Thymus (tissue), 11 donors: ENCODE measurements around the gene USP43. TPM values are rescaled to one million over a fixed set of nuclear protein-coding genes. Genes with fewer than 3 reads are reported as not detected.
A peak's percentile ranks its signal among the peaks of the same experiment; 100 is the strongest.
"Not testable (repeated sequence)": the region's sequence is repeated elsewhere in the genome, so short reads cannot be mapped to it uniquely, and the experiment has no call there.

Experiments used
- DNase-seq, 9 donors: peaks; one replicate each; pipeline ENCODE4 v3.0.0-alpha.2; 2013; ENCODE audit warnings: low spot score in 9 of 9, low read depth in 6 of 9, missing footprints in 1 of 9
- H3K27ac ChIP-seq, 2 donors: one replicate each; pipeline ENCODE4 v1.5.1; 2013; ENCODE audit warnings: control low read depth in 1 of 2, low read depth in 1 of 2, low read length in 1 of 2, mild to moderate bottlenecking in 1 of 2, moderate library complexity in 1 of 2
- H3K27me3 ChIP-seq, 2 donors: one replicate each; pipeline ENCODE4 v1.5.1; 2013; ENCODE audit warnings: low read length in 1 of 2; ENCODE audit not compliant: control insufficient read depth in 2 of 2, insufficient read depth in 1 of 2
- H3K36me3 ChIP-seq, 2 donors: one replicate each; pipeline ENCODE4 v1.5.1; 2013; ENCODE audit warnings: low read length in 1 of 2, mild to moderate bottlenecking in 1 of 2, moderate library complexity in 1 of 2; ENCODE audit not compliant: control insufficient read depth in 2 of 2, insufficient read depth in 2 of 2
- H3K4me1 ChIP-seq, 2 donors: one replicate each; pipeline ENCODE4 v1.5.1; 2013; ENCODE audit warnings: low read length in 2 of 2; ENCODE audit not compliant: control insufficient read depth in 2 of 2, insufficient read depth in 2 of 2
- H3K4me3 ChIP-seq, 2 donors: one replicate each; pipeline ENCODE4 v1.5.1; 2013; ENCODE audit warnings: low read length in 2 of 2, control low read depth in 1 of 2, mild to moderate bottlenecking in 1 of 2
- H3K9me3 ChIP-seq, 2 donors: one replicate each; pipeline ENCODE4 v1.5.1; 2013; ENCODE audit warnings: low read length in 1 of 2, mild to moderate bottlenecking in 1 of 2; ENCODE audit not compliant: control insufficient read depth in 2 of 2, insufficient read depth in 1 of 2
- WGBS: extraction: QIAGEN DNeasy Blood & Tissue Kit; methylation state at CpG from one replicate; pipeline ENCODE4 v1.1.7; 2013; 5-methylcytosine and 5-hydroxymethylcytosine counted together
- polyA plus RNA-seq: library from polyadenylated mRNA; stranded (reverse); fragments of 200-250 nt; gene quantifications from one replicate; pipeline ENCODE4 v1.2.3, GENCODE V29; 2013
- total RNA-seq: library from RNA; stranded (reverse); fragments of 120-200 nt; gene quantifications from one replicate; pipeline ENCODE4 v1.2.4, GENCODE V29; 2013
- donor health status: healthy.

The USP43 gene
- total and polyA plus RNA-seq, 2 donors = 0.57 to 2.9 TPM

DNA sequence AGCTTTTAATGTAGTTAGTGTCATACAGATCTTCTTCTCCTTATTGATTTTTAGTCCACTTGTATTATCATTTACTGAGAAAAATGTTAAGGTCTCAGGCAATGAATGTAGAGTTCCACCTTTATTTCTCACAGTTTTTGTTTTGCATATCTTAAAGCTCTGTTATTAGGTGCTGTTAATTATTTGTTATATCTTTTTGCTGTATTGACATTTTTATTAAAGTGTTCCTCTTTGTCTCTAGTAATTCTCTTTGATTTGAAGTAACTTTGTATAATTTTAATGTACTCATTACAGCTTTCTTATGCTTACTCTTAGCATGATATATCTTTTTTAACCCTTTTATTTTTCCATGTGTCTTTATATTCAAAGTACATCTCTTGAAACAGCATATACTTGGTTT is 22.4 kb upstream of the USP43 start:
- no peak for DNase-seq
- Histone ChIP-seq H3K27me3 (no peaks in the 10 kb centered on the region), H3K36me3 (no peaks in the 10 kb centered on the region), H3K9me3 (no peaks in the 10 kb centered on the region), H3K4me3 (no peak overlapping the region), H3K27ac (no peak overlapping the region), H3K4me1 (no peaks in the 10 kb centered on the region)

DNA sequence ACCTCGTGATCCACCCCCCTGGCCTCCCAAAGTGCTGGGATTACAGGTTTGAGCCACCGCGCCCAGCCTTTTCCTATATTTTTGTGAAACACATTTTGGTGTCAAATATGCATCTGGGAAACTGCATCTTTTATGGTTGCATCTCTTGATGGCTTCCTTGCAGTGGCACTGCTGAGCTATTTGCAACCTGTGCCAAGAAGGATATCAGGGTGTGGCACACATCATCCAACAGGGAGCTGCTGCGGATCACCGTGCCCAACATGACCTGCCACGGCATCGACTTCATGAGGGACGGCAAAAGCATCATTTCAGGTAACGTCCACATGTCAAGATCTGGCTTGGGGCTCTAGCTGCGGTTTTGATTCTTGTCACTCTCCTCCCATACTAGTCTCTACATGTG is 16.8 kb upstream of the USP43 start:
- DNase-seq = no peak

DNA sequence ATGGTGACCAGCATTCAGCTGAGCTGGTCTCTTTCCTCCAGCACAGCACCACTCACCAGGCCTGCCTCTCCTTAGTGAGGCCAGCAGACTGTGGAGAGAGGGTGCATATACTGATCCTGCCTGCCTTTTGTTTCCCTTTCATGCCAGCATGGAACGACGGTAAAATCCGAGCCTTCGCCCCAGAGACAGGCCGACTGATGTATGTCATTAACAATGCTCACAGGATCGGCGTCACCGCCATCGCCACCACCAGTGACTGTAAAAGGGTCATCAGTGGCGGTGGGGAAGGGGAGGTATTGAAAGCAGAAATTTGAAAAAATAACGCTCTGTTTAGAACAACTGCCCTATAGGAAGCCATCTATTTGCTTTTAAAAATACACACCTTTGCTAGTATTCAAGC is 12.6 kb upstream of the USP43 start:
- H3K27ac ChIP-seq = no peak overlapping the region
- no peak overlapping the region for H3K4me3 ChIP-seq
- no peak for DNase-seq
- no peaks in the 10 kb centered on the region for H3K9me3 ChIP-seq
- H3K4me1 ChIP-seq = no peaks in the 10 kb centered on the region
- H3K27me3 ChIP-seq = no peaks in the 10 kb centered on the region
- H3K36me3 ChIP-seq = no peaks in the 10 kb centered on the region
- WGBS = 98% methylated on average over 11 of the region's 11 CpGs

More for the DNA sequence above, 16.8 kb upstream of the USP43 start:
- Histone ChIP-seq H3K4me1 (no peaks in the 10 kb centered on the region), H3K9me3 (no peaks in the 10 kb centered on the region), H3K4me3 (no peak overlapping the region), H3K36me3 (no peaks in the 10 kb centered on the region), H3K27me3 (no peaks in the 10 kb centered on the region), H3K27ac (no peak overlapping the region)
- 91% methylated on average over 10 of the region's 10 CpGs for WGBS

DNA sequence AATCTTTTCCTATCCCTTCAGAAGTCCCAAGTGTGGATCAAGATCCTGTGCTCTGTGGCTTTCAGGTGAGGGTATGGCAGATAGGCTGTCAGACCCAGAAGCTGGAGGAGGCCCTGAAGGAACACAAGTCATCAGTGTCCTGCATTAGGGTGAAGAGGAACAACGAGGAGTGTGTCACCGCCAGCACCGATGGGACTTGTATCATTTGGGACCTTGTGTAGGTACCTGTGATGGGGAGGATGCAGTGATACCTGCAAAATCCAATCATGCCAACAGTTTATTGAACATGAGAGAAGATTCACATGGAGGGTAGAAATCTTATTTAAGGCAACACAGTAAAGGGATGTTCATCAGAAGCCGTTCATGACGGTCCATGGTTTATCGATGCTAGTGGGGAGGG is 10.0 kb upstream of the USP43 start:
- H3K27me3 ChIP-seq = no peaks in the 10 kb centered on the region
- DNase-seq = no peak
- no peak overlapping the region for H3K27ac ChIP-seq
- H3K4me1 ChIP-seq = no peaks in the 10 kb centered on the region
- no peak overlapping the region for H3K4me3 ChIP-seq
- no peaks in the 10 kb centered on the region for H3K9me3 ChIP-seq
- H3K36me3 ChIP-seq = no peaks in the 10 kb centered on the region
- 90% methylated on average over 6 of the region's 6 CpGs for WGBS

DNA sequence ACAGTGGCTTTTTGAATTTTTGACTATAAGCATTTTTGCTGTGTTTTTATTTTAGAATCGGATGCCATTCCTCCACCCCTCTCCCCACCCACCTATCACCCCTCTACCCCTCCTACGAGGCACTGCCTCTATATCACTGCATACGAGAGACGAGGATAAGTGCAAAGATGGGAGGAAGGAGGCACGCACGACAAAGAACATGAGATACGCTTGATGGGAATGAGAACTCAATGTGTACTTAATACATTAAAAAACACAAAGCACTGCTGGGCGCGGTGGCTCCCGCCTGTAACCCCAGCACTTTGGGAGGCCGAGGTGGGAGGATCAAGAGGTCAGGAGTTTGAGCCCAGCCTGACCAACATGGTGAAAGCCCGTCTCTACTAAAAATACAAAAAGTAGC is 8.8 kb upstream of the USP43 start:
- DNase-seq = no peak
- Histone ChIP-seq H3K36me3 (no peaks in the 10 kb centered on the region), H3K9me3 (no peaks in the 10 kb centered on the region), H3K4me3 (no peak overlapping the region), H3K27ac (no peak overlapping the region), H3K27me3 (no peaks in the 10 kb centered on the region), H3K4me1 (no peaks in the 10 kb centered on the region)
- WGBS = 95% methylated on average over 12 of the region's 12 CpGs

DNA sequence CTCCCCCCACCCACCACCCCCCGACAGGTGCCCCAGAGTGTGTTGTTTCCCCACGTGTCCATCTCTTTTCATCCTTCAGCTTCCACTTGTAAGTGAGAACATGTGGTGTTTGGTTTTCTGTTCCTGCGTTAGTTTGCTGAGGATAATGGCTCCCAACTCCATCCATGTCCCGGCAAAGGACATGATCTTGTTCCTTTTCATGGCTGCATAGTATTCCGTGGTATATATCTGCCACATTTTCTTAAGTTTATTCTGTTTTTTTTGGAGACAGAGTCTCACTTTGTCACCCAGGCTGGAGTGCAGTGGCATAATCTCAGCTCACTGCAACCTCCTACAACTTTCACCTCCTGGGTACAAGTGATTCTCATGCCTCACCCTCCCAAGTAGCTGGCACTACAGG is 4.9 kb upstream of the USP43 start:
- H3K9me3 ChIP-seq, H3K27me3 ChIP-seq, DNase-seq, H3K4me1 ChIP-seq, H3K27ac ChIP-seq, H3K36me3 ChIP-seq, H3K4me3 ChIP-seq: not testable (repeated sequence)
- WGBS = 95% methylated on average over 5 of the region's 5 CpGs

DNA sequence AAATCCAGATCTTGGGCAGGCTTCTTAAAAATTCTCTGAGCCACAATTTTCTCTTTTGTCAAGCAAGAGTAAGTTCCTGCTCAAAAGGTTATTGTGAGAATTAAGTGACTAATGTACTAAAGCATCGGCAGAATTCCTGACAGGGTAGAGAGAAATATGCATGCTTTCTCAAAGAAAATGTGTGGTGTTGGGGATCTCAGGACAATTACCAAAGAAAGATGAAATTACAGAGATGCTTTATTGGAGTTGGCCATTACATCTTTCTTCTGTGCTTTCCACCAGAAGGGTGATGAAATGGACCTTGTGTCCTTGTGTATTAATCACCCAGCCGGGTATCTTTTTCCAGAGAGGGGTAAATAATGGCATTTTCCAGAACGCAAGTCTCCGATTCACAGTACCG is 1.7 kb upstream of the USP43 start:
- Histone ChIP-seq H3K9me3 (no peaks in the 10 kb centered on the region), H3K36me3 (no peaks in the 10 kb centered on the region), H3K4me1 (peaks cover 5 to 15% of the 10 kb centered on the region in 2 donors), H3K27ac (no peak overlapping the region), H3K27me3 (peaks cover 22 to 37% of the 10 kb centered on the region in 2 donors), H3K4me3 (no peak overlapping the region)
- no peak for DNase-seq
- WGBS = 97% methylated on average over 5 of the region's 5 CpGs

DNA sequence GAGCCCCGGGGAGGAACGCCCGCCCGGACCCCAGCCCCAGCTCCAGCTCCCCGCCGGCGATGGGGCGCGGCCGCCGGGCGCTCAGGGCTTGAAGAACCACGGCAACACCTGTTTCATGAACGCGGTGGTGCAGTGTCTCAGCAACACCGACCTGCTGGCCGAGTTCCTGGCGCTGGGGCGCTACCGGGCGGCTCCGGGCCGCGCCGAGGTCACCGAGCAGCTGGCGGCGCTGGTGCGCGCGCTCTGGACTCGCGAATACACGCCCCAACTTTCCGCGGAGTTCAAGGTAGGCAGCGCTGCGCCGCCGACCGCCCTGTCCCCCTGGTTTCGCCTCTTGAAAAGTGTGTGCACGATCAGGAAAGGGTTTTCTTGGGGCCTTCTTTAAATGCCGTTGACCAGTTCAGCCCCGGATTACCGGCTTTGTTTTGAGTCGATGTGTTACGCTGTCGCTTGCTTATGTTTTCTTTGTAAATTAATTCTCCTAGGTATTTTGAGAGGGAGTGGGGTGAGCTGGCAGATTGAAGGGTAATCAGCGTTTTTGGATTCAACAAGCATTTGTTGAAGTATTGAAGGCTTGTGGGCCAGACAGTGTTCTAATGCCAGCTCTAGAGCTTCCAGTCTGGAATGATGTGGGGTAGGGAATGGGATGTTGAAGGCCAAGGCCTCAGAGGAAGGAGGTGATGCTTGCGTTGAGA is 681 bp downstream of the USP43 start:
- Histone ChIP-seq H3K36me3 (no peaks in the 10 kb centered on the region), H3K27ac (no peak overlapping the region), H3K4me3 (peak overlapping the region in 1 of 2 donors; percentile 54), H3K9me3 (no peaks in the 10 kb centered on the region), H3K4me1 (peaks cover 5 to 15% of the 10 kb centered on the region in 2 donors), H3K27me3 (peaks cover 22 to 37% of the 10 kb centered on the region in 2 donors)
- WGBS = 2% methylated on average over 51 of the region's 51 CpGs
- DNase-seq = peak in 4 of 9 donors; percentile 1 to 32 (median 9)

DNA sequence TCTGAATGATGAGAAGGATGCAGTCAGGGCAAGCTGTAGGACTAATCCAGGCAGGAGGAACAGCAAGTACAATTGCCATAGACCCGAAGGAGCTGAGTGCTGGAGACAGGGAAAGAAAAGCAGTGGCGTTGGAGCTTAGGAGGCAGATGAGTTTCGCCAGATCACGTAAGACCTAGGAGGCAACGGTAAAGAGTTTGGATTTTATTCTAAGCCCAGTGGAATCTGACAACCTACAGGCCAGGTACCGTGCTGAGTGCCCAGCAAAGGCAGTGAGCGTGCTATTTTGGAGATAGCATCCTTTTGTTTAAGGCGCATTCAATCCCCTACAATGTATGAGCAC is 1.2 kb downstream of the USP43 start:
- Histone ChIP-seq H3K4me3 (no peak overlapping the region), H3K9me3 (no peaks in the 10 kb centered on the region), H3K27me3 (peaks cover 22 to 37% of the 10 kb centered on the region in 2 donors), H3K27ac (no peak overlapping the region), H3K4me1 (peaks cover 5 to 15% of the 10 kb centered on the region in 2 donors), H3K36me3 (no peaks in the 10 kb centered on the region)
- no peak for DNase-seq
- WGBS = 71% methylated on average over 8 of the region's 8 CpGs
